ENCODE results near the gene DLG2. TPM values are rescaled to one million over a fixed set of nuclear protein-coding genes. Genes with fewer than 3 reads are reported as not detected.

The DLG2 gene
- total and polyA plus RNA-seq, 2 donors (not counting 3 experiments of a cell fraction or from before 2014, with no cell fraction given) = 0.15 to 1.1 TPM

DNA sequence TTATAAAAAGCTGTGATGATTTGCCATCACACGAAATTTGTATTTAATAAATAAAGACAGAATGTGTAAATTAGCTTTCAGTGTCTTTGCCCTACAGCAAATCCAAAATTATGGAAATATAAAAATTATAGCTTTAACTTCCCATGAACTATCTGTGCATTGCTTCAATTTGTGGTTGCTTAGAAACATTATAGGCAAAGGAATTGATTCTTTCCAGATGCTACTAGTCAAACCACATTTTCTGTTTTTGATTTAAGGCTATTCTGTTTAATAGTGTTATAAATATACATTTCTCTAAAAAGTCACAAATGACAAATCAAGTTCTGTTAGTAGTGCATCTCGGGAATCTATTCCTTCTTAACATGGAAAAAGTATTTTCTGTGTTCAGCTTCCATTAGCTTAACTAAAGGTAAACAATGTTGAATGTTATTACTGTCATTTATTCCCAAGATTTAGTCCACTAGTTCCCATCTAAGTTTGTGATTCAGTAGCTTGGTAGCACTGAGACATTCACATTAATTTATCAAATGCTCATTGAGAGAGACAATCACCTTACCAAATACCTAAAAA lies 1254.7 kb downstream of the DLG2 start:
- no peaks in the 10 kb centered on the region for H3K4me1 ChIP-seq (ENCODE audit: control insufficient read depth, extremely low read depth, insufficient read depth, low read length)
- no peak overlapping the region for H3K4me2 ChIP-seq (ENCODE audit: insufficient read depth, low read length)
- no peaks in the 10 kb centered on the region for H3K36me3 ChIP-seq (ENCODE audit: control insufficient read depth in 2 of 2, extremely low read depth in 1 of 2, insufficient read depth in 2 of 2, low read length in 2 of 2)
- H3K79me2 ChIP-seq (ENCODE audit: control insufficient read depth, insufficient read depth, low read length) = no peaks in the 10 kb centered on the region
- ChIA-PET POLR2A (no interaction called here), CTCF (no interaction called here)
- intact Hi-C loops (cut with micrococcal nuclease) = no loop called here
- H3K4me3 ChIP-seq (replicated peaks in 1 of 3; ENCODE audit: insufficient read depth in 1 of 3, low read depth in 1 of 3, low read length in 3 of 3) = no peak overlapping the region
- no peak overlapping the region for H3K9ac ChIP-seq (replicated peaks; ENCODE audit: extremely low read depth, insufficient read depth, low read length)
- H3K9me1 ChIP-seq (replicated peaks; ENCODE audit: control insufficient read depth, extremely low read depth, insufficient read depth, low read length) = no peaks in the 10 kb centered on the region
- no peaks in the 10 kb centered on the region for H4K20me1 ChIP-seq (replicated peaks; ENCODE audit: control insufficient read depth, extremely low read depth, insufficient read depth, low read length)
- dilution Hi-C loops (cut with MboI; ENCODE audit: extremely low pct_ligation_motif_present, low sequenced_read_pairs) = no loop called here
- no peaks in the 10 kb centered on the region for H3K9me3 ChIP-seq (replicated peaks; ENCODE audit: control insufficient read depth, insufficient read depth, low read length)
- H2AFZ ChIP-seq (ENCODE audit: low read depth, low read length) = no peak overlapping the region
- FAIRE-seq (no peak), DNase-seq (ENCODE audit: low read depth, low spot score) (no peak)
- H3K27me3 ChIP-seq (ENCODE audit: control insufficient read depth in 2 of 2, insufficient read depth in 2 of 2, low read length in 2 of 2) = no peaks in the 10 kb centered on the region
- H3K27ac ChIP-seq (ENCODE audit: insufficient read depth, low read depth, low read length) = no peak overlapping the region
- BruUV-seq (replicated peaks) = no TSS peak
- no peak for TF ChIP-seq GATA2 (IDR thresholded peaks at IDR 0.05; ENCODE audit: insufficient read depth, insufficient read length, low read depth, low read length)
- no peak for TF ChIP-seq JUN (IDR thresholded peaks at IDR 0.05; ENCODE audit: borderline replicate concordance, insufficient read depth, insufficient read length, low read depth)
- no peak for TF ChIP-seq EZH2 (IDR thresholded peaks at IDR 0.05; ENCODE audit: borderline replicate concordance, low read depth, low read length, severe bottlenecking)
- no peak for TF ChIP-seq MYC (IDR thresholded peaks at IDR 0.05; ENCODE audit: low read depth, low read length)
- TF ChIP-seq MAX (IDR thresholded peaks at IDR 0.05; ENCODE audit: insufficient read depth, insufficient read length) = no peak
- no peak for TF ChIP-seq FOS (IDR thresholded peaks at IDR 0.05; ENCODE audit: borderline replicate concordance, insufficient read depth, low read length)
- TF ChIP-seq, protein P1, sequence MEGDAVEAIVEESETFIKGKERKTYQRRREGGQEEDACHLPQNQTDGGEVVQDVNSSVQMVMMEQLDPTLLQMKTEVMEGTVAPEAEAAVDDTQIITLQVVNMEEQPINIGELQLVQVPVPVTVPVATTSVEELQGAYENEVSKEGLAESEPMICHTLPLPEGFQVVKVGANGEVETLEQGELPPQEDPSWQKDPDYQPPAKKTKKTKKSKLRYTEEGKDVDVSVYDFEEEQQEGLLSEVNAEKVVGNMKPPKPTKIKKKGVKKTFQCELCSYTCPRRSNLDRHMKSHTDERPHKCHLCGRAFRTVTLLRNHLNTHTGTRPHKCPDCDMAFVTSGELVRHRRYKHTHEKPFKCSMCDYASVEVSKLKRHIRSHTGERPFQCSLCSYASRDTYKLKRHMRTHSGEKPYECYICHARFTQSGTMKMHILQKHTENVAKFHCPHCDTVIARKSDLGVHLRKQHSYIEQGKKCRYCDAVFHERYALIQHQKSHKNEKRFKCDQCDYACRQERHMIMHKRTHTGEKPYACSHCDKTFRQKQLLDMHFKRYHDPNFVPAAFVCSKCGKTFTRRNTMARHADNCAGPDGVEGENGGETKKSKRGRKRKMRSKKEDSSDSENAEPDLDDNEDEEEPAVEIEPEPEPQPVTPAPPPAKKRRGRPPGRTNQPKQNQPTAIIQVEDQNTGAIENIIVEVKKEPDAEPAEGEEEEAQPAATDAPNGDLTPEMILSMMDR (IDR thresholded peaks at IDR 0.05; ENCODE audit: extremely low read depth in 1 of 2, insufficient read depth in 1 of 2, low read depth in 1 of 2, low read length in 2 of 2) = no peak
- TF ChIP-seq POLR2A (IDR thresholded peaks at IDR 0.05; ENCODE audit: low read depth, low read length) = no peak
- TF ChIP-seq POLR2AphosphoS5 (IDR thresholded peaks at IDR 0.05; ENCODE audit: insufficient read depth, low read depth, low read length) = no peak
